Memory B cell (primary cell): ENCODE data around the gene CHD9.

Experiments used
- ATAC-seq: fragments of 150-1000 bp; cut with Tn5 transposase; 2 replicates; pipeline ENCODE4 v1.10.0; 2021; ENCODE audit warnings: low read depth, mild to moderate bottlenecking, moderate library complexity
- DNase-seq, 2 donors: peaks; one replicate each; pipeline ENCODE4 v3.0.0; 2022; ENCODE audit warnings: low spot score in 2 of 2
- H3K27ac Mint-ChIP-seq: one replicate; pipeline ENCODE4 v1.8.0; 2022; ENCODE audit warnings: mild to moderate bottlenecking, moderate library complexity, mixed read lengths
- H3K27me3 Mint-ChIP-seq: one replicate; pipeline ENCODE4 v1.8.0; 2022; ENCODE audit warnings: mixed read lengths
- H3K36me3 Mint-ChIP-seq: one replicate; pipeline ENCODE4 v1.8.0; 2022; ENCODE audit warnings: mild to moderate bottlenecking, mixed read lengths
- H3K4me1 Mint-ChIP-seq: one replicate; pipeline ENCODE4 v1.8.0; 2022; ENCODE audit warnings: mixed read lengths
- H3K4me3 Mint-ChIP-seq: one replicate; pipeline ENCODE4 v1.8.0; 2022; ENCODE audit warnings: mild to moderate bottlenecking, moderate library complexity, mixed read lengths
- H3K9me3 Mint-ChIP-seq: one replicate; pipeline ENCODE4 v1.8.0; 2022; ENCODE audit warnings: mixed read lengths

CHD9 gene

GRCh38 chr16:53055541-53056391 is 975 bp downstream of the CHD9 start:
- Mint-ChIP-seq H3K36me3 (peaks cover 5% of the 10 kb centered on the region), H3K4me3 (peak overlapping the region; percentile 99), H3K27me3 (no peaks in the 10 kb centered on the region), H3K9me3 (no peaks in the 10 kb centered on the region), H3K4me1 (peaks cover 30% of the 10 kb centered on the region), H3K27ac (peak overlapping the region; percentile 83)
- DNase-seq (no peak), ATAC-seq (no peak)

- ATAC-seq (no peak), DNase-seq (no peak)
- Mint-ChIP-seq H3K9me3 (no peaks in the 10 kb centered on the region), H3K4me3 (peak overlapping the region; percentile 99), H3K27ac (peak overlapping the region; percentile 83), H3K27me3 (no peaks in the 10 kb centered on the region), H3K36me3 (peaks cover 5% of the 10 kb centered on the region), H3K4me1 (peaks cover 34% of the 10 kb centered on the region)
Measured at GRCh38 chr16:53056392-53056881, 1.6 kb downstream of the CHD9 start.

GRCh38 chr16:53057658-53058057 is 2.9 kb downstream of the CHD9 start:
- Mint-ChIP-seq H3K9me3 (no peaks in the 10 kb centered on the region), H3K27me3 (no peaks in the 10 kb centered on the region), H3K36me3 (peaks cover 5% of the 10 kb centered on the region), H3K27ac (peak overlapping the region; percentile 91), H3K4me1 (peaks cover 41% of the 10 kb centered on the region), H3K4me3 (peak overlapping the region; percentile 33)
- ATAC-seq = no peak
- DNase-seq = no peak

- Mint-ChIP-seq H3K4me3 (peak overlapping the region; percentile 46), H3K4me1 (peaks cover 38% of the 10 kb centered on the region), H3K27ac (peak overlapping the region; percentile 91), H3K9me3 (no peaks in the 10 kb centered on the region), H3K27me3 (no peaks in the 10 kb centered on the region), H3K36me3 (peaks cover 5% of the 10 kb centered on the region)
- ATAC-seq (no peak), DNase-seq (no peak)
Measured at GRCh38 chr16:53058441-53058840, 3.6 kb downstream of the CHD9 start.

GRCh38 chr16:53058882-53059281 is 4.1 kb downstream of the CHD9 start:
- H3K9me3 Mint-ChIP-seq = no peaks in the 10 kb centered on the region
- H3K27me3 Mint-ChIP-seq = no peaks in the 10 kb centered on the region
- H3K4me3 Mint-ChIP-seq = peak overlapping the region; percentile 46
- DNase-seq (no peak), ATAC-seq (no peak)
- H3K36me3 Mint-ChIP-seq = peaks cover 5% of the 10 kb centered on the region
- H3K4me1 Mint-ChIP-seq = peaks cover 38% of the 10 kb centered on the region
- H3K27ac Mint-ChIP-seq = peak overlapping the region; percentile 91

GRCh38 chr16:53059672-53060071 is 4.9 kb downstream of the CHD9 start:
- no peak for ATAC-seq
- H3K36me3 Mint-ChIP-seq = peaks cover 5% of the 10 kb centered on the region
- peak overlapping the region; percentile 91 for H3K27ac Mint-ChIP-seq
- H3K9me3 Mint-ChIP-seq = no peaks in the 10 kb centered on the region
- H3K4me3 Mint-ChIP-seq = no peak overlapping the region
- H3K4me1 Mint-ChIP-seq = peaks cover 40% of the 10 kb centered on the region
- no peaks in the 10 kb centered on the region for H3K27me3 Mint-ChIP-seq
- DNase-seq = no peak

- Mint-ChIP-seq H3K27ac (peak overlapping the region; percentile 97), H3K4me3 (peak overlapping the region; percentile 77), H3K27me3 (no peaks in the 10 kb centered on the region), H3K9me3 (no peaks in the 10 kb centered on the region), H3K4me1 (peaks cover 49% of the 10 kb centered on the region), H3K36me3 (peaks cover 5% of the 10 kb centered on the region)
- DNase-seq = no peak
- no peak for ATAC-seq
Measured at GRCh38 chr16:53061256-53061655, 6.5 kb downstream of the CHD9 start.

- Mint-ChIP-seq H3K4me1 (peaks cover 50% of the 10 kb centered on the region), H3K27me3 (no peaks in the 10 kb centered on the region), H3K4me3 (peak overlapping the region; percentile 77), H3K36me3 (peaks cover 5% of the 10 kb centered on the region), H3K9me3 (no peaks in the 10 kb centered on the region), H3K27ac (peak overlapping the region; percentile 97)
- ATAC-seq = peak; percentile 91
- peak; percentile 55 to 74 for DNase-seq
Measured at GRCh38 chr16:53061701-53062159, 6.9 kb downstream of the CHD9 start.

- H3K4me3 Mint-ChIP-seq = peak overlapping the region; percentile 30
- H3K36me3 Mint-ChIP-seq = peaks cover under 1% of the 10 kb centered on the region
- H3K27me3 Mint-ChIP-seq = no peaks in the 10 kb centered on the region
Measured at GRCh38 chr16:53064081-53064578, 9.3 kb downstream of the CHD9 start.

GRCh38 chr16:53065461-53066061 is 10.8 kb downstream of the CHD9 start:
- no peaks in the 10 kb centered on the region for H3K27me3 Mint-ChIP-seq
- no peaks in the 10 kb centered on the region for H3K9me3 Mint-ChIP-seq
- DNase-seq (no peak), ATAC-seq (no peak)
- peak overlapping the region; percentile 12 for H3K27ac Mint-ChIP-seq
- peak overlapping the region; percentile 19 for H3K4me3 Mint-ChIP-seq
- H3K36me3 Mint-ChIP-seq = peaks cover 4% of the 10 kb centered on the region
- peaks cover 53% of the 10 kb centered on the region for H3K4me1 Mint-ChIP-seq

More at GRCh38 chr16:53064081-53064578, 9.3 kb downstream of the CHD9 start:
- H3K9me3 Mint-ChIP-seq = no peaks in the 10 kb centered on the region
- ATAC-seq (no peak), DNase-seq (no peak)
- H3K4me1 Mint-ChIP-seq = peaks cover 44% of the 10 kb centered on the region
- H3K27ac Mint-ChIP-seq = peak overlapping the region; percentile 12

- no peaks in the 10 kb centered on the region for H3K27me3 Mint-ChIP-seq
- H3K9me3 Mint-ChIP-seq = no peaks in the 10 kb centered on the region
- no peak for DNase-seq
- ATAC-seq = no peak
- peaks cover 4% of the 10 kb centered on the region for H3K36me3 Mint-ChIP-seq
- H3K4me1 Mint-ChIP-seq = peaks cover 51% of the 10 kb centered on the region
- no peak overlapping the region for H3K4me3 Mint-ChIP-seq
- H3K27ac Mint-ChIP-seq = peak overlapping the region; percentile 85
Measured at GRCh38 chr16:53067675-53068074, 12.9 kb downstream of the CHD9 start.

GRCh38 chr16:53068423-53068833 is 13.6 kb downstream of the CHD9 start:
- Mint-ChIP-seq H3K4me1 (peaks cover 55% of the 10 kb centered on the region), H3K4me3 (peak overlapping the region; percentile 75), H3K9me3 (no peaks in the 10 kb centered on the region), H3K36me3 (peaks cover 4% of the 10 kb centered on the region), H3K27ac (peak overlapping the region; percentile 85), H3K27me3 (no peaks in the 10 kb centered on the region)
- peak; percentile 83 for ATAC-seq
- DNase-seq = peak in 1 of 2 donors; percentile 9

- ATAC-seq = no peak
- Mint-ChIP-seq H3K9me3 (no peaks in the 10 kb centered on the region), H3K4me3 (no peak overlapping the region), H3K36me3 (peaks cover 12% of the 10 kb centered on the region), H3K27me3 (no peaks in the 10 kb centered on the region), H3K27ac (no peak overlapping the region), H3K4me1 (peaks cover 54% of the 10 kb centered on the region)
- no peak for DNase-seq
Measured at GRCh38 chr16:53069772-53070171, 15.0 kb downstream of the CHD9 start.

GRCh38 chr16:53071748-53072301 is 17.0 kb downstream of the CHD9 start:
- peaks cover 47% of the 10 kb centered on the region for H3K4me1 Mint-ChIP-seq
- no peaks in the 10 kb centered on the region for H3K27me3 Mint-ChIP-seq
- H3K36me3 Mint-ChIP-seq = peaks cover 17% of the 10 kb centered on the region
- H3K27ac Mint-ChIP-seq = peak overlapping the region; percentile 37
- peak overlapping the region; percentile 31 for H3K4me3 Mint-ChIP-seq
- ATAC-seq = peak; percentile 27
- H3K9me3 Mint-ChIP-seq = no peaks in the 10 kb centered on the region
- no peak for DNase-seq
